Measurements from ENCODE around the gene RPL27. TPM values are rescaled to one million over a fixed set of nuclear protein-coding genes. Genes with fewer than 3 reads are reported as not detected.

The RPL27 gene
- total RNA-seq, 2 donors from 2014 or later: 406 to 507 TPM

- no peak overlapping the region for H3K27ac ChIP-seq
- H3K4me1 ChIP-seq: peaks cover 13% of the 10 kb centered on the region
- ATAC-seq (no peak), DNase-seq (no peak)
- H3K4me3 ChIP-seq: no peak overlapping the region
- TF ChIP-seq CTCF (IDR thresholded peaks at IDR 0.05): no peak
- H3K9me3 ChIP-seq: no peaks in the 10 kb centered on the region
- H3K27me3 ChIP-seq: no peaks in the 10 kb centered on the region
- no peaks in the 10 kb centered on the region for H3K36me3 ChIP-seq (replicated peaks in 1 of 2; ENCODE audit: insufficient read depth in 1 of 2, low read depth in 2 of 2)
- intact Hi-C loops (cut with DNase I): loop anchor here (10.0 kb wide), 2 partner anchors 107 to 287 kb away; no protein-coding TSS in a partner anchor
- WGBS, 2 donors: 61 to 66% methylated on average over 8 to 9 of the region's 9 CpGs
Measured at GRCh38 chr17:43027091-43028032, 29.1 kb downstream of the RPL27 start.

- Histone ChIP-seq H3K27me3 (no peaks in the 10 kb centered on the region), H3K4me3 (no peak overlapping the region), H3K27ac (no peak overlapping the region), H3K4me1 (peaks cover 8% of the 10 kb centered on the region), H3K9me3 (no peaks in the 10 kb centered on the region), H3K36me3 (replicated peaks in 1 of 2; ENCODE audit: insufficient read depth in 1 of 2, low read depth in 2 of 2) (no peaks in the 10 kb centered on the region)
- TF ChIP-seq CTCF (IDR thresholded peaks at IDR 0.05): no peak
- no peak for TF ChIP-seq POLR2A (IDR thresholded peaks at IDR 0.05)
- ATAC-seq (no peak), DNase-seq (no peak)
- 74 to 76% methylated on average over 17 of the region's 17 CpGs for WGBS, 2 donors
- intact Hi-C loops (cut with DNase I): loop anchor here (10.0 kb wide), 2 partner anchors 106 to 286 kb away; no protein-coding TSS in a partner anchor
Measured at GRCh38 chr17:43028221-43028861, 30.1 kb downstream of the RPL27 start.

DNA sequence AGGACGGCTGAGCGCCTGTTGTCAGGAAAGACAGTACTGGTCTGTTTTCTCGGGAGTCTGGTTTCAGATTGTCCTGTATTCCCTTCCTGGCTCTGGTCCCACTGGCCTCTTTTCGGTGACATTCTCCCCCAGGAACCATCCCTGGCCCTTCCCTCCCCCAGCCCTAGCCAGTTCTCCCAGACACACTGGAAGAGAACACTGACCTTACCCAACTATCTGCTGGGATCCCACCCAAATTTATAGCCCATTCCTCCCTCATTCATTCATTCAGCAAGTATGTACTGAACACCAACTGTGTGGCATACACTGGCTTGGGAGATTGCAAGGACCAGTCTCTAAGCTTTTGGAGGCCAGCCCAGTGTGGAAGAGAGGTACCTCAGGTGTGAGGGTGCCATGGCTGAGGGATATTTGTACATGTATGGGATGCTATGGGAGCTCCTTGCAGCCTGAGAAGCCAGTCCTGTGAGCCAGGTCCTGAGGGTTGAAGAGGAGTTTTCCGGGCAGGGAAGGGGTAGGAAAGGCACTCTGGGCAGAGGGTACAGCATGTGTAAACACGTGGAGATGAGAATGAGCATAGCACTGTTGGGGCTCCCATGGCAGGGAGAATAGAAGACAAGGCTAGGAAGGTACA, 32.0 kb downstream of the RPL27 start:
- Histone ChIP-seq H3K27ac (no peak overlapping the region), H3K27me3 (no peaks in the 10 kb centered on the region), H3K4me1 (no peaks in the 10 kb centered on the region), H3K9me3 (no peaks in the 10 kb centered on the region), H3K4me3 (no peak overlapping the region), H3K36me3 (replicated peaks in 1 of 2; ENCODE audit: insufficient read depth in 1 of 2, low read depth in 2 of 2) (no peaks in the 10 kb centered on the region)
- no peak for TF ChIP-seq CTCF (IDR thresholded peaks at IDR 0.05)
- DNase-seq (no peak), ATAC-seq (no peak)
- intact Hi-C loops (cut with DNase I): no loop called here
- WGBS, 2 donors: 67 to 77% methylated on average over 6 of the region's 6 CpGs

- no peak overlapping the region for H3K27ac ChIP-seq
- H3K27me3 ChIP-seq: no peaks in the 10 kb centered on the region
- WGBS, 2 donors: 62 to 76% methylated on average over 3 of the region's 3 CpGs
- no peak for DNase-seq
- H3K9me3 ChIP-seq: no peaks in the 10 kb centered on the region
- no peaks in the 10 kb centered on the region for H3K4me1 ChIP-seq
- TF ChIP-seq POLR2A (IDR thresholded peaks at IDR 0.05) (no peak), CTCF (IDR thresholded peaks at IDR 0.05) (no peak)
- H3K4me3 ChIP-seq: no peak overlapping the region
- no peak for ATAC-seq
- H3K36me3 ChIP-seq (replicated peaks in 1 of 2; ENCODE audit: insufficient read depth in 1 of 2, low read depth in 2 of 2): no peaks in the 10 kb centered on the region
- intact Hi-C loops (cut with DNase I): no loop called here
Measured at GRCh38 chr17:43031666-43032065, 33.4 kb downstream of the RPL27 start.
